Measurements from ENCODE around the gene TNKS1BP1. TPM values are rescaled to one million over a fixed set of nuclear protein-coding genes. Genes with fewer than 3 reads are reported as not detected.
A peak's percentile ranks its signal among the peaks of the same experiment; 100 is the strongest.

The TNKS1BP1 gene
- total RNA-seq, 1 experiment from 2014 or later: 127 TPM

DNA sequence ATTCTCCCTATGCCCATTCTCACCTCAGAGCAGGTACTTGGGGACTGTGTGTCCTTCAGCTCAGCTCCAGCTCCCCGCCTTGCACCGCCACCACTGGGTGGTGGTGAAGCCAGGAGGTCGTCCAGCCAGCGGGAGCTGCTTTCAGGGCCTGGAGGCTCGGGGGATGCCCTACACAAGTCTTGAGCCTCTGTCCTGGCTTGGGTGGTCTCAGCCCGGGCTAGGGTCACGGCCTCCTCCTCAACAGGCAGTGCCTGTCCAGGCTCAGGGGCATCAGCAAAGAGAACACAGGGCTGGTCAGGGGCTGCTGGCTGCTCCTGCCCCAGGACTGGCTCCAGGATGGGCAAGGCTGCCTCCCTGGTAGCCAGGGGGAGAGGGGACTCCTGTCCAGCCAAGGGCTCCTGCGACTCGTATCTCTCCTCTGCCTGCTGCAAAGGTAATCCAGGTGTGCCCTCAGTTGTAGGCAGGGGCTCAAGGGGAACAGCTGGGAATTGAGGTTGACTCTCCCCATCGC lies 12.2 kb downstream of the TNKS1BP1 start (continued):
- TF ChIP-seq, protein P1, sequence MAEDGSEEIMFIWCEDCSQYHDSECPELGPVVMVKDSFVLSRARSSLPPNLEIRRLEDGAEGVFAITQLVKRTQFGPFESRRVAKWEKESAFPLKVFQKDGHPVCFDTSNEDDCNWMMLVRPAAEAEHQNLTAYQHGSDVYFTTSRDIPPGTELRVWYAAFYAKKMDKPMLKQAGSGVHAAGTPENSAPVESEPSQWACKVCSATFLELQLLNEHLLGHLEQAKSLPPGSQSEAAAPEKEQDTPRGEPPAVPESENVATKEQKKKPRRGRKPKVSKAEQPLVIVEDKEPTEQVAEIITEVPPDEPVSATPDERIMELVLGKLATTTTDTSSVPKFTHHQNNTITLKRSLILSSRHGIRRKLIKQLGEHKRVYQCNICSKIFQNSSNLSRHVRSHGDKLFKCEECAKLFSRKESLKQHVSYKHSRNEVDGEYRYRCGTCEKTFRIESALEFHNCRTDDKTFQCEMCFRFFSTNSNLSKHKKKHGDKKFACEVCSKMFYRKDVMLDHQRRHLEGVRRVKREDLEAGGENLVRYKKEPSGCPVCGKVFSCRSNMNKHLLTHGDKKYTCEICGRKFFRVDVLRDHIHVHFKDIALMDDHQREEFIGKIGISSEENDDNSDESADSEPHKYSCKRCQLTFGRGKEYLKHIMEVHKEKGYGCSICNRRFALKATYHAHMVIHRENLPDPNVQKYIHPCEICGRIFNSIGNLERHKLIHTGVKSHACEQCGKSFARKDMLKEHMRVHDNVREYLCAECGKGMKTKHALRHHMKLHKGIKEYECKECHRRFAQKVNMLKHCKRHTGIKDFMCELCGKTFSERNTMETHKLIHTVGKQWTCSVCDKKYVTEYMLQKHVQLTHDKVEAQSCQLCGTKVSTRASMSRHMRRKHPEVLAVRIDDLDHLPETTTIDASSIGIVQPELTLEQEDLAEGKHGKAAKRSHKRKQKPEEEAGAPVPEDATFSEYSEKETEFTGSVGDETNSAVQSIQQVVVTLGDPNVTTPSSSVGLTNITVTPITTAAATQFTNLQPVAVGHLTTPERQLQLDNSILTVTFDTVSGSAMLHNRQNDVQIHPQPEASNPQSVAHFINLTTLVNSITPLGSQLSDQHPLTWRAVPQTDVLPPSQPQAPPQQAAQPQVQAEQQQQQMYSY (CRISPR knock-in tag; IDR thresholded peaks at IDR 0.05): no peak
- TF ChIP-seq, protein P2, sequence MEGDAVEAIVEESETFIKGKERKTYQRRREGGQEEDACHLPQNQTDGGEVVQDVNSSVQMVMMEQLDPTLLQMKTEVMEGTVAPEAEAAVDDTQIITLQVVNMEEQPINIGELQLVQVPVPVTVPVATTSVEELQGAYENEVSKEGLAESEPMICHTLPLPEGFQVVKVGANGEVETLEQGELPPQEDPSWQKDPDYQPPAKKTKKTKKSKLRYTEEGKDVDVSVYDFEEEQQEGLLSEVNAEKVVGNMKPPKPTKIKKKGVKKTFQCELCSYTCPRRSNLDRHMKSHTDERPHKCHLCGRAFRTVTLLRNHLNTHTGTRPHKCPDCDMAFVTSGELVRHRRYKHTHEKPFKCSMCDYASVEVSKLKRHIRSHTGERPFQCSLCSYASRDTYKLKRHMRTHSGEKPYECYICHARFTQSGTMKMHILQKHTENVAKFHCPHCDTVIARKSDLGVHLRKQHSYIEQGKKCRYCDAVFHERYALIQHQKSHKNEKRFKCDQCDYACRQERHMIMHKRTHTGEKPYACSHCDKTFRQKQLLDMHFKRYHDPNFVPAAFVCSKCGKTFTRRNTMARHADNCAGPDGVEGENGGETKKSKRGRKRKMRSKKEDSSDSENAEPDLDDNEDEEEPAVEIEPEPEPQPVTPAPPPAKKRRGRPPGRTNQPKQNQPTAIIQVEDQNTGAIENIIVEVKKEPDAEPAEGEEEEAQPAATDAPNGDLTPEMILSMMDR (IDR thresholded peaks at IDR 0.05): no peak
- no peak for TF ChIP-seq SMAD3 (CRISPR knock-in tag; IDR thresholded peaks at IDR 0.05; ENCODE audit: borderline replicate concordance)
- TF ChIP-seq TP53 (CRISPR knock-in tag; IDR thresholded peaks at IDR 0.05): no peak
- no peak for TF ChIP-seq ZNF138 (CRISPR knock-in tag; conservative IDR thresholded peaks at IDR 0.05)
- TF ChIP-seq, protein P3, sequence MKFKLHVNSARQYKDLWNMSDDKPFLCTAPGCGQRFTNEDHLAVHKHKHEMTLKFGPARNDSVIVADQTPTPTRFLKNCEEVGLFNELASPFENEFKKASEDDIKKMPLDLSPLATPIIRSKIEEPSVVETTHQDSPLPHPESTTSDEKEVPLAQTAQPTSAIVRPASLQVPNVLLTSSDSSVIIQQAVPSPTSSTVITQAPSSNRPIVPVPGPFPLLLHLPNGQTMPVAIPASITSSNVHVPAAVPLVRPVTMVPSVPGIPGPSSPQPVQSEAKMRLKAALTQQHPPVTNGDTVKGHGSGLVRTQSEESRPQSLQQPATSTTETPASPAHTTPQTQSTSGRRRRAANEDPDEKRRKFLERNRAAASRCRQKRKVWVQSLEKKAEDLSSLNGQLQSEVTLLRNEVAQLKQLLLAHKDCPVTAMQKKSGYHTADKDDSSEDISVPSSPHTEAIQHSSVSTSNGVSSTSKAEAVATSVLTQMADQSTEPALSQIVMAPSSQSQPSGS (CRISPR knock-in tag; IDR thresholded peaks at IDR 0.05; ENCODE audit: borderline replicate concordance, low read depth): no peak
- no peak for TF ChIP-seq NFE2L1 (CRISPR knock-in tag; IDR thresholded peaks at IDR 0.05)
- TF ChIP-seq ZNF317 (CRISPR knock-in tag; IDR thresholded peaks at IDR 0.05; ENCODE audit: borderline replicate concordance, low read depth): no peak
- no peak for TF ChIP-seq NR1H2 (CRISPR knock-in tag; IDR thresholded peaks at IDR 0.05)

DNA sequence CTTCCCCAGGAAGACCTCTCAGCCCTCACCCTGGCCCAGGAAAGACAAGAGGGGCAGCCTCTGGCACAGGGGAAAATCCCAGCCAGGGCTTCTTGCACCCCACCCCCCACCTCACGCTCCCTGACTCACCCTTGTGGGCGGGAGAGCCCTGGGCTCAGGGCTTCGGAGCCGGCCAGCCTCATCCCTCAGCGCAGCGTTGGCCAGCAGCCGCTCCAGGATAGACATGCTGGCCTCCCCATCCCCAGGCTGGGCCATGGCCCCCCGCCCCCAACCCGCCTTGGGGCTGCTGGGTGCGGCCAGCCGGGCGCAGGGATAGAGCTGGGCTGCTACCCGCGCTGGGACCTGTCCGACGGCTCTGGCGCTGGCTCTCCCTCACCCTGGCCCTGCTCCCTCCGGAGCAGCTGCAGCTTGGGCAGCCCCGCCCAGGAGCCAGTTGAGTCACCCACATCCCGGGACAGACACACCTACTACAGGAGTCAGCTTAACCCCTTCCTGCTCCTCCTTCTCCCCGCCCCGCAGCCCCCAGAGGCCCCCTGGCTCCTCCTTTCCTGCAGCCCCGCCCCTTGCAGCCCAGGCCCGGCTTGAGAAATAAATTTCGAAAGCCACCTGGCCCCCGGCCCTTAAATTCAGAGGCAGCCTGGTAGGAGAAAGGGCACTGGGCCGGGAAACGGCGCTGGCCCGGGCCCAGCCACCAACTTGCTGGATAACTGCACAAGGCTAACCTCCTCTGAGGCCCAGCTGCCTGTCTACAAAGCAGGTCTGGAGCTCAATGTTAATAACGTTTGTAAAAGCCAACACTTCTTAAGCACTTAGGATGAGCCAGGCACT lies 13.4 kb downstream of the TNKS1BP1 start:
- Mint-ChIP-seq H3K9me3 (no peaks in the 10 kb centered on the region), H3K4me1 (peaks cover 23% of the 10 kb centered on the region), H3K4me3 (peak overlapping the region; percentile 66), H3K36me3 (peaks cover 35% of the 10 kb centered on the region), H3K27me3 (ENCODE audit: low read depth) (no peaks in the 10 kb centered on the region), H3K27ac (peak overlapping the region; percentile 96)
- ChIA-PET POLR2A (interaction anchor here (0.6 to 3.3 kb wide), 6 partner anchors 8 to 327 kb away, joined by 3 to 29 read pairs (median 4); partner anchors contain the start of genes SSRP1 and TNKS1BP1), CTCF (interaction anchor here (0.8 to 2.0 kb wide), 9 partner anchors 11 to 182 kb away, joined by 3 to 15 read pairs (median 6); partner anchors contain the start of gene TNKS1BP1)
- DNase-seq (ENCODE audit: low spot score) (peak; percentile 93), ATAC-seq (peak; percentile 96)
- TF ChIP-seq, protein P4, sequence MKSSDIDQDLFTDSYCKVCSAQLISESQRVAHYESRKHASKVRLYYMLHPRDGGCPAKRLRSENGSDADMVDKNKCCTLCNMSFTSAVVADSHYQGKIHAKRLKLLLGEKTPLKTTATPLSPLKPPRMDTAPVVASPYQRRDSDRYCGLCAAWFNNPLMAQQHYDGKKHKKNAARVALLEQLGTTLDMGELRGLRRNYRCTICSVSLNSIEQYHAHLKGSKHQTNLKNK (CRISPR knock-in tag; IDR thresholded peaks at IDR 0.05): no peak
- no peak for TF ChIP-seq ZNF416 (CRISPR knock-in tag; IDR thresholded peaks at IDR 0.05)
- TF ChIP-seq, protein P5, sequence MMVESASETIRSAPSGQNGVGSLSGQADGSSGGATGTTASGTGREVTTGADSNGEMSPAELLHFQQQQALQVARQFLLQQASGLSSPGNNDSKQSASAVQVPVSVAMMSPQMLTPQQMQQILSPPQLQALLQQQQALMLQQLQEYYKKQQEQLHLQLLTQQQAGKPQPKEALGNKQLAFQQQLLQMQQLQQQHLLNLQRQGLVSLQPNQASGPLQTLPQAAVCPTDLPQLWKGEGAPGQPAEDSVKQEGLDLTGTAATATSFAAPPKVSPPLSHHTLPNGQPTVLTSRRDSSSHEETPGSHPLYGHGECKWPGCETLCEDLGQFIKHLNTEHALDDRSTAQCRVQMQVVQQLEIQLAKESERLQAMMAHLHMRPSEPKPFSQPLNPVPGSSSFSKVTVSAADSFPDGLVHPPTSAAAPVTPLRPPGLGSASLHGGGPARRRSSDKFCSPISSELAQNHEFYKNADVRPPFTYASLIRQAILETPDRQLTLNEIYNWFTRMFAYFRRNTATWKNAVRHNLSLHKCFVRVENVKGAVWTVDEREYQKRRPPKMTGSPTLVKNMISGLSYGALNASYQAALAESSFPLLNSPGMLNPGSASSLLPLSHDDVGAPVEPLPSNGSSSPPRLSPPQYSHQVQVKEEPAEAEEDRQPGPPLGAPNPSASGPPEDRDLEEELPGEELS (CRISPR knock-in tag; IDR thresholded peaks at IDR 0.05): no peak
- TF ChIP-seq, protein P6, sequence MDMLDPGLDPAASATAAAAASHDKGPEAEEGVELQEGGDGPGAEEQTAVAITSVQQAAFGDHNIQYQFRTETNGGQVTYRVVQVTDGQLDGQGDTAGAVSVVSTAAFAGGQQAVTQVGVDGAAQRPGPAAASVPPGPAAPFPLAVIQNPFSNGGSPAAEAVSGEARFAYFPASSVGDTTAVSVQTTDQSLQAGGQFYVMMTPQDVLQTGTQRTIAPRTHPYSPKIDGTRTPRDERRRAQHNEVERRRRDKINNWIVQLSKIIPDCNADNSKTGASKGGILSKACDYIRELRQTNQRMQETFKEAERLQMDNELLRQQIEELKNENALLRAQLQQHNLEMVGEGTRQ (CRISPR knock-in tag; IDR thresholded peaks at IDR 0.05): no peak
- TF ChIP-seq ZNF263 (CRISPR knock-in tag; IDR thresholded peaks at IDR 0.05; ENCODE audit: low read depth): 0 out of 2 replicates have a peak, but pooled peaks have one; percentile 36
- TF ChIP-seq, protein P1 (CRISPR knock-in tag; IDR thresholded peaks at IDR 0.05): no peak
- TF ChIP-seq SOX15 (CRISPR knock-in tag; IDR thresholded peaks at IDR 0.05): no peak
- no peak for TF ChIP-seq NR3C1 (CRISPR knock-in tag; conservative IDR thresholded peaks at IDR 0.05; ENCODE audit: low read depth)
- 0 out of 2 replicates have a peak, but pooled peaks have one; percentile 42 for TF ChIP-seq ETV6 (CRISPR knock-in tag; IDR thresholded peaks at IDR 0.05)
- TF ChIP-seq CREB1 (CRISPR knock-in tag; IDR thresholded peaks at IDR 0.05): no peak

Measured in WTC11 (cell line).